GM23338 (cell line): Measurements from ENCODE around the gene HINT2. TPM values are rescaled to one million over a fixed set of nuclear protein-coding genes. Genes with fewer than 3 reads are reported as not detected.

Source experiments
- ATAC-seq: fragments of 200-7000 bp; cut with Tn5 transposase; 3 replicates; pipeline ENCODE4 v1.9.1; 2020
- DNase-seq: peaks from one replicate; pipeline ENCODE4 v3.0.0-alpha.2; 2015; ENCODE audit warnings: low spot score
- H2AFZ ChIP-seq: fragments of 200-600 bp; sonication (generic); 2 replicates; pipeline ENCODE4 v1.8.0; 2016; ENCODE audit warnings: antibody characterized with exemption, mild to moderate bottlenecking, moderate library complexity
- H3F3A ChIP-seq: fragments of 200-600 bp; sonication (generic); replicated peaks from 2 replicates; pipeline ENCODE4 v1.8.0; 2017; ENCODE audit warnings: antibody characterized with exemption, mixed run types, low read depth
- H3K27ac ChIP-seq: fragments of 200-600 bp; sonication (generic); 2 replicates; pipeline ENCODE4 v1.6.1; 2016; ENCODE audit warnings: low read depth
- H3K27me3 ChIP-seq: fragments of 200-600 bp; sonication (generic); 2 replicates; pipeline ENCODE4 v1.8.0; 2016; ENCODE audit warnings: mild to moderate bottlenecking, mixed run types, moderate library complexity; ENCODE audit not compliant: insufficient read depth
- H3K36me3 ChIP-seq: fragments of 200-600 bp; sonication (generic); 2 replicates; pipeline ENCODE4 v1.8.0; 2016; ENCODE audit warnings: mild to moderate bottlenecking; ENCODE audit not compliant: insufficient read depth
- H3K4me1 ChIP-seq: fragments of 200-600 bp; sonication (generic); 2 replicates; pipeline ENCODE4 v1.8.0; 2016; ENCODE audit warnings: mild to moderate bottlenecking, moderate library complexity; ENCODE audit not compliant: insufficient read depth
- H3K4me2 ChIP-seq: fragments of 200-600 bp; sonication (generic); 2 replicates; pipeline ENCODE4 v1.7.1; 2017; ENCODE audit warnings: mixed run types
- H3K4me3 ChIP-seq: fragments of 200-600 bp; sonication (generic); 2 replicates; pipeline ENCODE4 v1.6.1; 2016; ENCODE audit warnings: mixed run types
- H3K79me2 ChIP-seq: fragments of 200-600 bp; sonication (generic); replicated peaks from 2 replicates; pipeline ENCODE4 v1.8.0; 2017; ENCODE audit warnings: mild to moderate bottlenecking; ENCODE audit not compliant: insufficient read depth
- H3K9me2 ChIP-seq: fragments of 200-600 bp; sonication (generic); 2 replicates; pipeline ENCODE4 v1.8.0; 2017; ENCODE audit not compliant: insufficient read depth
- H4K20me1 ChIP-seq: fragments of 200-600 bp; sonication (generic); replicated peaks from 2 replicates; pipeline ENCODE4 v1.8.0; 2017; ENCODE audit warnings: mild to moderate bottlenecking; ENCODE audit not compliant: insufficient read depth
- H3K27ac Mint-ChIP-seq: 2 replicates; pipeline ENCODE4 v1.8.0; 2020; ENCODE audit warnings: inconsistent platforms, mild to moderate bottlenecking, moderate library complexity, mixed read lengths
- H3K27me3 Mint-ChIP-seq: 3 replicates; pipeline ENCODE4 v1.8.0; 2022; ENCODE audit warnings: low read depth, mild to moderate bottlenecking, moderate library complexity, mixed read lengths, inconsistent platforms; ENCODE audit not compliant: insufficient read depth, poor library complexity
- H3K36me3 Mint-ChIP-seq: 3 replicates; pipeline ENCODE4 v1.8.0; 2021; ENCODE audit warnings: low read depth, mild to moderate bottlenecking, inconsistent platforms, moderate library complexity, mixed read lengths
- H3K4me1 Mint-ChIP-seq: 3 replicates; pipeline ENCODE4 v1.8.0; 2020; ENCODE audit warnings: mild to moderate bottlenecking, inconsistent platforms, mixed read lengths
- H3K4me3 Mint-ChIP-seq: 3 replicates; pipeline ENCODE4 v1.8.0; 2021; ENCODE audit warnings: moderate library complexity, mild to moderate bottlenecking, inconsistent platforms, mixed read lengths
- H3K9me3 Mint-ChIP-seq: 3 replicates; pipeline ENCODE4 v1.8.0; 2020; ENCODE audit warnings: moderate library complexity, mild to moderate bottlenecking, inconsistent platforms, mixed read lengths
- CTCF ChIP-seq, 2 experiments: fragments of 200-600 bp in 1 of 2; sonication (generic) in 1 of 2; conservative IDR thresholded peaks; 2 replicates each; pipeline versions ENCODE4 v1.5.1 to v1.6.1; 2016 to 2017; ENCODE audit warnings: antibody characterized with exemption in 2 of 2, low read depth in 2 of 2, mild to moderate bottlenecking in 2 of 2, moderate library complexity in 1 of 2
- EZH2 ChIP-seq: fragments of 200-600 bp; sonication (generic); IDR thresholded peaks from one replicate; pipeline ENCODE4 v1.8.0; 2017; ENCODE audit warnings: antibody characterized with exemption, mild to moderate bottlenecking, low read depth; ENCODE audit not compliant: unreplicated experiment
- NANOG ChIP-seq: IDR thresholded peaks from 2 replicates; pipeline ENCODE4 v1.6.1; 2016; ENCODE audit warnings: antibody characterized with exemption, borderline replicate concordance
- REST ChIP-seq: IDR thresholded peaks from one replicate; pipeline ENCODE4 v1.6.1; 2018; ENCODE audit warnings: antibody characterized with exemption; ENCODE audit not compliant: unreplicated experiment
- STAT1 ChIP-seq: IDR thresholded peaks from one replicate; pipeline ENCODE4 v1.6.1; 2016; ENCODE audit warnings: antibody characterized with exemption; ENCODE audit not compliant: unreplicated experiment
- ZNF114 ChIP-seq: fragments of 250-450 bp; sonication (Bioruptor Pico); IDR thresholded peaks from 2 replicates; pipeline ENCODE4 v1.5.0; 2020; ENCODE audit warnings: mild to moderate bottlenecking, moderate library complexity
- ZNF331 ChIP-seq: fragments of 250-450 bp; sonication (Bioruptor Pico); IDR thresholded peaks from 2 replicates; pipeline ENCODE4 v1.5.0; 2020; ENCODE audit warnings: low read depth, mild to moderate bottlenecking, moderate library complexity
- polyA plus RNA-seq: library from polyadenylated mRNA; unstranded; fragments of >200 nt; fragmentation: Nextera tagmentation; extraction: Ambion mirVana; gene quantifications from 2 replicates; pipeline ENCODE4 v1.2.1, GENCODE V29; 2016
- total RNA-seq: library from RNA; depleted of rRNA; stranded (reverse); fragments of >200 nt; shearing (Covaris generic); gene quantifications from 2 replicates; pipeline ENCODE4 v1.2.3, GENCODE V29; 2014

The HINT2 gene
- total and polyA plus RNA-seq, 2 experiments from 2014 or later = 20.9 to 69.9 TPM

GRCh38 chr9:35844628-35845270 is 29.9 kb upstream of the HINT2 start (continued):
- TF ChIP-seq REST = no peak
- TF ChIP-seq CTCF (conservative IDR thresholded peaks at IDR 0.05; ENCODE audit: low read depth in 2 of 2) = no peak
- TF ChIP-seq STAT1 = no peak
- no peak for TF ChIP-seq ZNF331 (CRISPR knock-in tag)

GRCh38 chr9:35842795-35843194 is 28.0 kb upstream of the HINT2 start:
- no peak for ATAC-seq
- no peak for DNase-seq
- H3K4me1 Mint-ChIP-seq = peaks cover 33% of the 10 kb centered on the region
- H3K36me3 Mint-ChIP-seq = no peaks in the 10 kb centered on the region; the same call in 2 of the 3 replicates
- Histone ChIP-seq H3K4me3 (no peak overlapping the region), H3K27me3 (peaks cover 10% of the 10 kb centered on the region; the same call in 1 of the 2 replicates), H3K4me2 (no peak overlapping the region), H4K20me1 (no peaks in the 10 kb centered on the region; the same call in 1 of the 2 replicates), H3K4me1 (peaks cover 31% of the 10 kb centered on the region), H3F3A (no peaks in the 10 kb centered on the region; the same call in 1 of the 2 replicates), H3K36me3 (no peaks in the 10 kb centered on the region), H3K79me2 (no peaks in the 10 kb centered on the region), H3K9me2 (peaks cover 9% of the 10 kb centered on the region; the same call in 1 of the 2 replicates), H3K27ac (no peak overlapping the region), H2AFZ (no peak overlapping the region)
- no peak for TF ChIP-seq ZNF331 (CRISPR knock-in tag)
- TF ChIP-seq NANOG = no peak
- no peak for TF ChIP-seq REST
- TF ChIP-seq ZNF114 (CRISPR knock-in tag) = no peak
- TF ChIP-seq EZH2 = no peak
- no peak overlapping the region for H3K27ac Mint-ChIP-seq
- H3K9me3 Mint-ChIP-seq = no peaks in the 10 kb centered on the region
- H3K4me3 Mint-ChIP-seq = no peak overlapping the region
- H3K27me3 Mint-ChIP-seq = peaks cover 12% of the 10 kb centered on the region
